D721Med (cell line): ENCODE results near the gene ATP10D.

Source experiments
- DNase-seq: peaks from one replicate; pipeline ENCODE4 v3.0.0; 2011; ENCODE audit warnings: low spot score; ENCODE audit not compliant: insufficient read length
- FAIRE-seq: peaks from 2 replicates; lab custom pipeline; 2011; peaks lifted over from hg19 to GRCh38; lab: Jason Lieb, UNC
- TF ChIP-seq, protein P1 (sequence below): IDR thresholded peaks from 2 replicates; pipeline ENCODE4 v1.5.1; 2012; ENCODE audit warnings: mild to moderate bottlenecking, control low read depth; ENCODE audit not compliant: insufficient read depth; ENCODE audit errors: missing control alignments

ATP10D gene

DNA sequence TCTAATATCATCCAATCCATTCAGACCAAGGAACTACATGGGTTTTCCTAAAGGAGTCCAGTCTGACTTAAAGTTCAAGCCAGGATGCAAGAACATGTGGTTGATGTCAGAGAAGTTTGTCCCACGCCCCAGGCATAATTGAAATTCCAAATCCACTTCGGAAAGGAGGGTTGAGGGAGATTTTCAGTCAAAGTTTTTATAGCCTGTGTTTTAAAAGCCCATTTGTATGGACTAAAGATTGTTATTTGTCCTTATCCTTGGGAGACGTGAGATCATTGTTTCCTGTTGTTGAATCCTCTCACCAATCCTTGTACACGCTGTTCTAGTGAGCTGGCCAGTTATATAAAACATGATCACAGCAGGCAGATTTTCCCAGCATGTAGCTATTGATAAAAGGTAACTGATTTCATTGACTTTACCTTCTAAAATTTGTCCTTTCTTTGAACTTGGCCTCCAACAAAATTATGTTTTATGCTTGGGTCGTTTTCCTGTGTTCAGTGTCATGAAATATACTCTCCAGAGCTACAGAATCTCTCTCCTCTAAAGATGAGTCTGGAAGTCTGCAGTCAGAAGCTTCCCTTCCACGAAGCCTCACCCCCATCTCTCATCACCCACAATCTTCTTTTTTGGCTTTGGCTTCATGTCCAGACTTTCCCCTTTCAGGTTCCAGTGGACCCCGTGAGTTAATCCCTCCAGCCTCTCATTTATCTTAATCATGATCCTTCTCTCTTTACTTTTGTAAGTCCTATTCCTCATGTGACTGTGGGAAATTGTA is 92.9 kb downstream of the ATP10D start:
- no peak for FAIRE-seq
- no peak for DNase-seq
- TF ChIP-seq, protein P1, sequence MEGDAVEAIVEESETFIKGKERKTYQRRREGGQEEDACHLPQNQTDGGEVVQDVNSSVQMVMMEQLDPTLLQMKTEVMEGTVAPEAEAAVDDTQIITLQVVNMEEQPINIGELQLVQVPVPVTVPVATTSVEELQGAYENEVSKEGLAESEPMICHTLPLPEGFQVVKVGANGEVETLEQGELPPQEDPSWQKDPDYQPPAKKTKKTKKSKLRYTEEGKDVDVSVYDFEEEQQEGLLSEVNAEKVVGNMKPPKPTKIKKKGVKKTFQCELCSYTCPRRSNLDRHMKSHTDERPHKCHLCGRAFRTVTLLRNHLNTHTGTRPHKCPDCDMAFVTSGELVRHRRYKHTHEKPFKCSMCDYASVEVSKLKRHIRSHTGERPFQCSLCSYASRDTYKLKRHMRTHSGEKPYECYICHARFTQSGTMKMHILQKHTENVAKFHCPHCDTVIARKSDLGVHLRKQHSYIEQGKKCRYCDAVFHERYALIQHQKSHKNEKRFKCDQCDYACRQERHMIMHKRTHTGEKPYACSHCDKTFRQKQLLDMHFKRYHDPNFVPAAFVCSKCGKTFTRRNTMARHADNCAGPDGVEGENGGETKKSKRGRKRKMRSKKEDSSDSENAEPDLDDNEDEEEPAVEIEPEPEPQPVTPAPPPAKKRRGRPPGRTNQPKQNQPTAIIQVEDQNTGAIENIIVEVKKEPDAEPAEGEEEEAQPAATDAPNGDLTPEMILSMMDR, result no peak

DNA sequence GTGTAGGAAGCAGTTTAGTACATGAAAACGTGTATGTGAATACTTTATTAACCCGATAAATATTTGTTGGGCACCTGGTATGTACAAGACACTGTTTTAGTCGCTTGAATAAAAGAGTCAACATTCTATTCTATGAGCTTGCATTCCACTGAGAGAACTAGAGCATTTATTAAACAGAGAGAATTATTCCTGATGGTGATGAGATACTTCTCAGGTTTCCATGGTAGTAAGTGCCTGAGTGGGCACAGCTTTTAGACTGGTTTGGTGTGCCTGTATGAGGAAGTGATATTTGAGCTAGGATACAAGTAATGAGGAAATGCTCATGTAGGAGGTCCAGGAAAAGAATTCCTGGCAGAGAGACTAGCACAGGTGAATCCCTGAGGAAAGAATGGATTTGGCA is 94.2 kb downstream of the ATP10D start:
- FAIRE-seq (no peak), DNase-seq (no peak)
- TF ChIP-seq, protein P1, result no peak

DNA sequence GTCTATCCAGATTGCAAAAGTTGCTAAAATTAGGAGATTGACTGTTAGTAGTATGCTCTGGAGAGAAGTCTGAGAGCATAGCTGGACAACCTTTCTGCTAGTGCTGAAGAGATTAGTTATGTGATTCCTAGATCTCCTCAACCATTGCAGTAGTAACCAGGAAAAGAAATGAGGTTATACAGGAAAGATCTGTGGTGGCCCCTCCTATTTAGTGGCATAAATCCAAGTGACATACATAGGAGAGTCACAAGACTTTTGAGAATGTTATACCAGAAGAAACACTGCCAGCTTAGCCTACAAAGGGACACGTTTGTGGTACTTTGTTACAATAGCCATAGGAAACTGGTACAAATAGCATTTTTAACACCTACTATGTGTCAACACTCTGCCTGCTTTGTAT is 105.2 kb downstream of the ATP10D start:
- FAIRE-seq, result no peak
- TF ChIP-seq, protein P1, result no peak
- no peak for DNase-seq

DNA sequence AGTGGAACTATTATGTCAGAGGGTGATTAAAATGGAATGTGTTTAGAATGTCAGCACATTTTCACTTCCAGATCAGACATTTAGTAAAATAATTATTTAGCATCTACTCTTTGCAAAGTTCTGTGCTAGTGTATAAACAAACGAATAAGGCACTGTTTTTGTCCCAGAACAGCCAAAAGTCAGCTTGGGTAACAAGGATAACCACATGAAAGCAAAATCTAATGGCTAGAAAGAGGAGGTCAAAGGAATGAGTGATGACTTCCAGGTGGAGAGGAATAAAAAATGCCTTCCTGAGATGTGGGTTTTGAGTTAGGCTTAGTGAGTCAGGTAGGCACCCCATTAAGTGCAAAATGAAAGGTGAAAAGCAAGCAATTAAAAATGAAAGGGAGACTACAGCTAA is 112.6 kb downstream of the ATP10D start:
- no peak for FAIRE-seq
- TF ChIP-seq, protein P1, result no peak
- DNase-seq, result no peak

DNA sequence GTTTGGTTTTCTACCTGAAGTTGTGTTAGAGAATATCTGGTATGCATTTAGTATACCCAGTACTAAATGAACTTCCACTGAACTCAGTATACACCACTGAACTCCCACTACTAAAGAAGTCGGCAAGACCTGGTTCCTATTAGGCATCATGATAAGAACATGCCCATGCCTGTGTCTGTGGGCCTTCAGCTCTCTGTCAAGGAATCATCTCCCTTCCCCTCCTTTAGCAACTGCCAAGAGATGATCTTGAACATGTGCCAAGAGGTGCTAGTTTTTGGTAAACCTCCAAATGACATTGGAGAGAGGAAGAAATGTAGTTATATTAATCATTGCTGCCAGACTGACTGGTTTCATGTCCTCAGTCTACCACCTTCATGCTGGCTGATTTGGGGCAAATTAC is 113.2 kb downstream of the ATP10D start:
- TF ChIP-seq, protein P1, result no peak
- DNase-seq (no peak), FAIRE-seq (no peak)

DNA sequence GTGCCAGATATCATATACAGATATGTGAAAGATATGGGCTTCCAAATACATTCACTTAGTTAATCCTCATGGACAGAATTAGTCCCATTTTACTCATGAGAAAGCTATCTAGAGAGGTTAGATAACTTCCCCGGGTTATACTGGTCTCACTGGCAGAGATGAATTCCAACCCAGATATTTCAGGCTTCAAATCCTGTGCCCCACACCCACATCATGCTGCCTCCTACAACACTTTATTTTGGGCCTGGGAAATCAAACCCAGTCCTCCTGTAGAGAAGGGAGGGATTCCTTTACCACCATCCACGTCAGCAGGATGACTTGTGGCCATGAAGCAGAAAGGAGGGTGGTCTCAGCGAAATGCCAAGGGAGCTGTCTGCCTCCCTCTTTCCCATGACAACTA is 113.8 kb downstream of the ATP10D start:
- TF ChIP-seq, protein P1, result no peak
- no peak for DNase-seq
- FAIRE-seq, result no peak

DNA sequence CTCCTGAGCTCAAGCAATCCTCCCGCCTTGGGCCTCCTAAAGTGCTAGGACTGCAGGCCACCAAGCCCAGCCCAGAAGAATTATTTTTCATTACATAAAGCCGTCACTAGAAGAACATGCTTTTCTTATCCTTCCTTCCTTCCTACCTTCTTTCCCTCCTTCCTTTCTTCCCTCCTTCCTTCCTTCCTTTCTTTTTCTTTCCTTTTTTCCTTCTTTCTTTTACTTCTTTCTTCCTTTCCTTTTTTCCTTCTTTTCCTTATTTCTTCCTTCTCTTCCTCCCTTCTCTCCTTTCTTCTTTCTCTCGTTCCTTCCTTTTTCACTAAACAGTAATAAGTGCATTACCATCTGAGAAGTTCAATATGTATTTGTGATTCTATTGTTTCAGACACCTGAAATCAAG is 121.4 kb downstream of the ATP10D start:
- FAIRE-seq, result no peak
- TF ChIP-seq, protein P1, result no peak
- no peak for DNase-seq
